ENCODE data around the gene SH3RF2.
"Not testable (repeated sequence)": the region's sequence is repeated elsewhere in the genome, so short reads cannot be mapped to it uniquely, and the experiment has no call there.

The SH3RF2 gene

GRCh38 chr5:145980259-145980658 lies 43.9 kb downstream of the SH3RF2 start:
- no peak for DNase-seq (ENCODE audit: low read depth)

DNA sequence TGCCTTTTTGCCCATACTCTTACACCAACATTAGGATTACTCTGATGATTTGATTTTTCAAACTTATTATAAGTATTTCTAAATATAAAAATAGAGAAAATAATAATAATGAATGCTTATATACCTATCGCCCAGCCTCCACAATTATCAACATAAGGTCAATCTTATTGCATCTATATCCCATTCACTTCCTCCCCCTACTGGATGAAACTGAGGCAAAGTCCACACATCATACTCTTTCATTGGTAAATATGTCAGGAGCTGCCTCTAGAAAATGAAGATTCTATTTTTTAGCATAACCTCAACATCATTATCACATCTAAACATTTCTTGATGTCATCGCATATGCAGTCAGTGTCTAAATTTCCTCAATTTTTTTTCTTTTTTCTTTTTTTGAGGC lies 44.3 kb downstream of the SH3RF2 start:
- DNase-seq (ENCODE audit: low read depth): no peak

DNA sequence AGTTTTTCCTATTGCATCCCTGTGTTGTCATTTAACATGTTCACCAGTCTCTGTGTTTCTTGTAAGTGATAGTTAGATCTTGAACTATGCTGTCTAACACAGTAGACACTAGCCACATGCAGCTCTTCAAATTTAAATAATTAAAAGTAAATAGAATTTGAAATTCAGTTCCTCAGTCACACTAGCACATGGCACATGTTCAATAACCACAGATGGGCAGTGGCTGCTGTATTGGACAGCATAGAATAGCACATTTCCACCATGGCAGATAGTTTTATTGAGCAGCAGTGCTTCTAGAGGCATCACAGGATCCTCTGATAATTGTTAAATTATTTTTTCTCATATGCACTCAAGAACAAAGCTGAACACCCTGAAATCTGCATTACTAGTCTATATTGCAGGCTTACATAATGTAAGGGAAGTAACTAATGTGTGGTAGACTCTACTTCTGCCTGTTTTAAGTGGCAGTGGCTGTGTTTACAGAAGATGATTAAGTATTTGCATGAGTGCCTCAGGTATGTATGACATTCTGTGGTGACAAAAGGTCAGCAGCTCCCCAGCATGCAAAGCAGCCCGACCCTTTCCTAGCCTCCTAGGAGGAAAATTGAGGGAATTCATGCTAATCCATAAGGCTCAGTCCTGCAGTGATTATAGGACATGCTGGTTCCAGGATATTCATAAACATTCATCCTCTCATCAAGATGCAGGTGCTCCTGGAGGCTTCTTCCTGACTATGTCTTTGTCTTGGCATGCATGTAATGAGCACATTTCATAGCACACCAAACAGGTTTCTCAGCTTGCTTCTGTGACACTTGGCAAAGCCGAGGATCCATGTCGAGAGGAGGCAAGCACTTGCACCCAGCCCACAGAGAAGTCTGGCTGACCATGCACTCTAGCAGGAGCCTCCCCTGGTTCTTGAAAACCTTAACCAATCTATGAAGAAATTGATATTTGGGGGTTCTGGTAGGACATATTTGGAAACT lies 45.5 kb downstream of the SH3RF2 start:
- no peak for DNase-seq (ENCODE audit: low read depth)

DNA sequence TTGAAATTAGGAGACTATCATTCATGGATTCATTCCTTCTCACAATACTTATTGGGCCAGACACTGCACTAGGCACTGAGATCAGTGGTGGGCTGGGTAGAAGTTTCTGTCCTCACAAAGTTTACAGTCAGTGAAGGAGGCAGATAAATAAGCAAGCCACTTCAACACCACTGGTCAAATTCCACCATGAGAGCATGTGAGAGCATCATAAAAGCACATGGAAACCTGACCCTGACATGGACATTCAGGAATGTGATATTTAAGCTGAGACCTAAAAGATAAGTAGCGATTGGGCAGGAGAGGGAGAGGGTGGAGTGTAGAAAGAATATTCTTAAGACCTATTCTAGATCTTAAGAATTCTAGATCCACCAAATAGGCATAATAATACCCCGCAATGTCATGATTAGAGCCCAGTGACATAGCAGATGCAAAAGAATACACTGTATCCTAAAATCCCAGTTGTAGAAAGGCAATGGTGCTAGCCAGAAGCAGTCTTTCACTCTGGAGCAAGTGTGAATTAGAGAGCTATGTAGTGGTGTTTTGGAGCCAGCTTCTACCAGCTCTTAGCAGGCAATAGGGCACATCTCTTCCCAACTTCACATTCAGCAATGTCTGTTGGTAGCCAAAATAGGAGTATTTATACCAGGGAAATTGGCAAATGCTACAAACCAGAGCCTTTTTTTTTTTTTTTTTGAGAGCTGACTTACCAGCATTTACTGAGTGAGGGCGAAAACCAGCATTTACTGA lies 46.4 kb downstream of the SH3RF2 start:
- no peak for DNase-seq (ENCODE audit: low read depth)

DNA sequence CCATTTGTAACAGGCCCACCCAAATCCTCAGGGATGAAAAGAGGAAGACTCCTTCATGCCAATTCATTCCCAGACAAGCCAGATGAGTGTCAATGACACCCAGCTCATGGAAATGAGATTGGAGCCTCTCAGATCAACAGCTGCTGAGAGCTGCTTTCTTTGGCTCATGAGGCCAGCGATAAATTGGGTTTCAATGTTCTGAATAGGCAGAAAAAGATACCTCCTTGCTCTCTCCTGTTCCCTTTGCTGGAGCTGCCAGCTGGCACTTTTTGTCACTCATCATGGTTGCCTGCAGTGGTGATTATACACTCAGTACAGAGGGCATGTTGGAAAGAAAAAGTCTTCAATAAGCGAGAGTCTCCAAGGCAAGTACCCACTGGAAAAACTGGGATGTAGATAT lies 47.1 kb downstream of the SH3RF2 start:
- no peak for DNase-seq (ENCODE audit: low read depth)

DNA sequence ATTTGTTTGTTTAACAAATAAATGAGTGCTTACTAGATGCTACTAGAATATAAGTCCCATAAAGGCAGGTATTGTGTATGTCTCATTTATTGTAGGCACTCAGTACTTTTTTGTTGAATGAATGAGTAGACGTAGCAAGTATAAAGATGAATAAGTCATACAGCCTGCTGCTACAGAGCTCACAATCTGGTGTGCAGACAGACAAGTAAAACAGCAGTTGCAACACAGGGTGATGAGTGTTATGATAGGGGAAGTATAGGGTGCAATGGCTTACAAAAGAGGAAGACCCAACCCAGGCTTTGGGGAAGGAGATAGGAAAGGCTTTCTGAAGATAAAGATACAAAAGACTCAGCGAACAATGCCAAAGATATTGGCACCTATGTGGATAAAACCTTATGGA lies 47.7 kb downstream of the SH3RF2 start:
- no peak for DNase-seq (ENCODE audit: low read depth)

- no peak for DNase-seq (ENCODE audit: low read depth)
Measured at GRCh38 chr5:145987856-145988255, 51.5 kb downstream of the SH3RF2 start.

DNA sequence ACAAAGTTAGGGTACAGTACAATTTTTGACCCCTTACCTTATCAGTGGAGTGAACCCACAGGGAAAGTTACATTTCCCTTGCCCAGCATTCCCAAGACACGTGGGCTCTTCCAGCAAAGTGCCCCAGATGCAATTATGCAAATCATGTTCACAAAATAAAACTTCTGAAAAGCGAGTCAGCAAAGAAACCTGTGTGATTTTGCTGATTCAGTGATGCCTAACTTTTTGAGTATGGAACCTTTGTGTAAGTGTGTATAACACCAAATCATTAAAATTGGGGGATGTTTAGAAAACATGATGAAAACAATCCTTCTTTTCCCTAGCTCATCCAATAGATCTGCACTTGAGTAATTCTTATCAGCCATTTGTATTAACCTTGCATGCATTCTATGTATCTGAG lies 52.6 kb downstream of the SH3RF2 start:
- no peak for DNase-seq (ENCODE audit: low read depth)

DNA sequence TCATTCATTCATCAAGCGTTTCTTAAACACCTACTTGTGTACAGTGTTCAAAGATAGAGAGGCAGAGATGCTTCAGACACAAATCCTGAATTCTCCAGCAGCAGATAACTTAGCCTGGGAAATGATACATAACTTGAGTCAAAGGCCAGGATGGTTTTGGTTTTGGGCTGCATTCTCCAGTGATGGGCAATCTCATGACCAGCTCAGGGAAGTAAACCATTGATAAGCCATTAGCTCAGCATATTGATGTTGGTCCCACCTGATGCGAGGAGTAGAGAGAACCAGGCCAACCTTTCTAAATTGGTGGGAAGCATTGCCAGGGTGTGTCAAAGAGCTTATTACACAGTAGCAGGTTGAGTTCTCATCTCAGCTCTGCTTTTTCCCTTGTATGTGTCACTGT lies 53.0 kb downstream of the SH3RF2 start:
- no peak for DNase-seq (ENCODE audit: low read depth)

DNA sequence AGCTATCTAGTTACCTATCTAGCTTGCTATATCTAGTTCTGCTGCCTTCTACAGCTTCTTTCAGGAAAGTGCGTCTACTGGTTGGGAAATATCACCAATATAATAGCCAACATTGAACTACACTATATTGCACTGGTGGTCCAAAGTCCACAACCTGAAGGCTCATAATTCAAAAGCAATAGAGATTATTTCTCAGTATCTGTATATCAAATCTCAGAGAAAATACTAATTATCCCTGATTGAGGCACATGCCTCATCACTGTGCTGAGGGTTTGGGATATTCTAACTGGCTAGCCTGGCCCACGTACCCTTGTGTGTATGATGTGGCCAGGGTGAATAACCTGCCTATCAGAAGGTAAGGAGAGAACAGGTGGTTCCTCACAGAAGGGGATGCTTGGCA lies 53.8 kb downstream of the SH3RF2 start:
- no peak for DNase-seq (ENCODE audit: low read depth)

GRCh38 chr5:145991044-145991575 lies 54.7 kb downstream of the SH3RF2 start:
- DNase-seq (ENCODE audit: low read depth): no peak

DNA sequence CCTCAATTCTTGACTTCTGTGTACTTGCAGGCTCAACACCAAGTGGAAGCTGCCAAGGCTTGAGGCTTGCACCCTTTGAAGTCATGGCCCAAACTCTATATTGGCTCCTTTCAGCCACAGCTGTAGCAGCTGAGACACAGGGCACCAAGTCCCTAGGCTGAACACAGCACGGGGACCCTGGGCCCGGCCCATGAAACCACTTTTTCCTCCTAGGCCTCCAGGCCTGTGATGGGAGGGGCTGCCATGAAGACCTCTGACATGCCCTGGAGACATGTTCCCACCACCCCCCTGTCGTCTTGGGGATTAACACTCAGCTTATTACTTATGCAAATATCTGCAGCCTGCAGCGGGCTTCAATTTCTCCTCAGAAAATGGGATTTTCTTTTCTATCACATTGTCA lies 57.2 kb downstream of the SH3RF2 start:
- DNase-seq (ENCODE audit: low read depth): not testable (repeated sequence)

- no peak for DNase-seq (ENCODE audit: low read depth)
Measured at GRCh38 chr5:145996135-145996534, 59.8 kb downstream of the SH3RF2 start.

- no peak for DNase-seq (ENCODE audit: low read depth)
Measured at GRCh38 chr5:145999208-145999607, 62.8 kb downstream of the SH3RF2 start.

DNA sequence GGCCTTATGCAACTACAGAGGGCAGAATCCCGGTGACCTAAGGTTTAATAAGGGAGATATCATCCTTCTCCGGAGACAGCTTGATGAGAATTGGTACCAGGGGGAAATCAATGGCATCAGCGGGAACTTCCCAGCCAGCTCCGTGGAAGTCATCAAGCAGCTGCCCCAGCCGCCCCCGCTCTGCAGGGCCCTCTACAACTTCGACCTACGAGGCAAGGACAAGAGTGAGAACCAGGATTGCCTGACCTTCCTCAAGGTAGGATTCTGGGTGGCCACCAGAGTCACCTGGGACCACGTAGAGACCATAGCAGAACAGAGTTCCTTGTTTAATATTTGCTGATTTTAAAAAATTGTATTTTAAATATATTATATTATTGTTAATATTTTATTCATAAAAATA lies 63.7 kb downstream of the SH3RF2 start:
- no peak for DNase-seq (ENCODE audit: low read depth)

DNA sequence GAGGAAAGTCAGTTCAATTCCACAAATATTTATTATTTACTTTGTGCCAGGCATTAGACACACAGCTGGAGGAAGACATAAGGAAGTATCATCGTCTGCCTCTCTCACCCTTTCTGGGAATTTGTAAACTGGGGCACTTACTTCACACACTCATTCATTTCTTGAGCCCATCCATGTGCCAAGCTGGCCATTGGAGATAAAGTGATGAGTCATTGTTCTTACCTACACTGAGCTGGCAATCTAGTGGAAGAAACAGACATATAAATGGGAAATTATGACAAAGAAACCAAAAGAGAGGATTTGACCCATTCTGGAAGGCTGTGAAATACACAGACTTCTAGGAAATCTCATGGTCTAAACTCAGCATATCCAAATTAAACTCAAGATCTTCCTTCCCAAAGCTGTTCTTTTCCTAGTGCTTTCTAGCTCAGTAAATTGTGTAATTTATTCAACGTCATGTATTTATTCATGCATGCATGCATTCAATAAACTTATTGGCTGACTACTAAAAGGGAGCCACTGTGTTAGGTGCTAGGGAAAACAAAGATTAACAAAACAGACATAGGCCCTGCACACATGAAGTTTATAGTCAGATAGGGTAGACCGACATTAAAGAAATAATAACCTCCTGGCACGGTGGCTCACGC lies 65.3 kb downstream of the SH3RF2 start:
- no peak for DNase-seq (ENCODE audit: low read depth)

- no peak for DNase-seq (ENCODE audit: low read depth)
Measured at GRCh38 chr5:146002491-146002890, 66.1 kb downstream of the SH3RF2 start.

GRCh38 chr5:146003852-146004251 lies 67.5 kb downstream of the SH3RF2 start:
- no peak for DNase-seq (ENCODE audit: low read depth)

DNA sequence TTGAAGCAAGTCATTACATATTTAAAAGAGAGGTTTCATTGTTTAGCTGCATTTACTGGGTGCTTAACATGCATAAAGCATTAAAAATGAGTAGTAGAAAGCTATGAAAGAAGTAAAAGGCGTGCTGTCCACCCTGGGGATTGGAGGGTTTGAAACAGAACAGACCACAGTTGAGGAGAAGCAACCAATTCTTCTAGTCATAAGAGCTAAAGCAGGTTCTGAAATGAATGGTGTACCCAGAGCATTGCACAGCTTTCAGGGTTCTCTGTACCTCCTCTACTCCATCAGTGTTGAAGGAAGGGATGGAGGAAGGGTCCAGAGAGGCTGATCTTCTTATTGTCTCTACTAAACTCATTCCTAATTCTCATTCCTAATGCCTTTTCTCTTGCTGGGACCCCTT lies 68.9 kb downstream of the SH3RF2 start:
- no peak for DNase-seq (ENCODE audit: low read depth)

DNA sequence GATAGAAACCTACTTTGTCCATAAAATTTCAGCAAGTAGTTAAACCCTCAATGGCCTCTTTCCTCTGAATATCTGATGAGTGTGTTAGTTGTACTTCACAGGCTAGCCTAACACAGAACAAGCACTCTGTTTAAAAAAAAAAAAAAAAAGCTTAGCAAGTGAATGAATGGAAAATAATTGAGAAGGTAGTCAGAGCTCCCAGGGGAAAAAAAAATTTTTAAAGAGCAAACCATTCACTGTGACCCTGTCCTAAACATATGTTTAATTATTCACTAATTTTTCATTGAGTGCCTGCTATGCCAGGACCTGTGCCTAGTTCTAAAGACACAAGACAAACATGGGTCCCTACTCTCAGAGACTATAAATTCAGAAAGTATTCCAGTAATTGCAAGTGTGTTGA lies 69.3 kb downstream of the SH3RF2 start:
- DNase-seq (ENCODE audit: low read depth): no peak

DNA sequence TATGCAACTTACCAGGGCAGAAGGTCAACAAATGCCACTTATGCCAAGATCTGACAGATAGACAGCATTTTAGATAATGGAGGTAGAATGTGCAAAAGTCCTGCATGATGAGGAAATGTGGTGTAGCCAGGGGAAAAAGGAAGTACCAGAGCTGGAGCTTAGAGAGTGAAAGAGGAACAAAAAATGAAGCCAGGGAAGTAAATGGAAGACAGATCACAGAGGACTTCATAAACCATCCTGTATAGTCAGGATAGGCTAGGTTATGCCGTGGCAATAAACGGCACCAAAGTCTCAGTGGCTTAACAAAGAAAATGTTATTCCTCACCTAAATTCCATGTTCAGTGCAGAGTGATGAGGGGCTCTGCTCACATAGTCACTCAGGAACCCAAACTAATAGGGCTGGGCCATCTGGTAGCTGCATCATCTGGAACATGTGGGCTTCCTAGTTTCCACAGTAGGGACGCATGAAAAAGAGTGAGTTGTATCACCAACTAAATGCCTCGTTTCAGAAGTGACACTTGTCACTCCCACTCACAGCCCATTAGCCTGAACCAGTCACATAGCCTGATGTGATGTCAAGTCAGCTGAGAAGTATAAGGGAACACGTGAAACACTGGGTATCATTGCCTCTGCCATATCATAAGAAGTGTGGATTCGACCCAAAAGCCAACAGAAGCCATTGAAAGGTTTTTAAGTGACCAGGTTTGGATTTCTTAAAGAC lies 70.3 kb downstream of the SH3RF2 start:
- no peak for DNase-seq (ENCODE audit: low read depth)

GRCh38 chr5:146007270-146007669 lies 70.9 kb downstream of the SH3RF2 start:
- DNase-seq (ENCODE audit: low read depth): no peak
